Dedifferentiated amniotic fluid mesenchymal stem cell (primary cell): ENCODE measurements around the gene SPPL2A.

Source experiments
- DNase-seq: peaks from one replicate; pipeline ENCODE4 v3.0.0-alpha.2; 2016; ENCODE audit errors: extremely low spot score

Gene SPPL2A

DNA sequence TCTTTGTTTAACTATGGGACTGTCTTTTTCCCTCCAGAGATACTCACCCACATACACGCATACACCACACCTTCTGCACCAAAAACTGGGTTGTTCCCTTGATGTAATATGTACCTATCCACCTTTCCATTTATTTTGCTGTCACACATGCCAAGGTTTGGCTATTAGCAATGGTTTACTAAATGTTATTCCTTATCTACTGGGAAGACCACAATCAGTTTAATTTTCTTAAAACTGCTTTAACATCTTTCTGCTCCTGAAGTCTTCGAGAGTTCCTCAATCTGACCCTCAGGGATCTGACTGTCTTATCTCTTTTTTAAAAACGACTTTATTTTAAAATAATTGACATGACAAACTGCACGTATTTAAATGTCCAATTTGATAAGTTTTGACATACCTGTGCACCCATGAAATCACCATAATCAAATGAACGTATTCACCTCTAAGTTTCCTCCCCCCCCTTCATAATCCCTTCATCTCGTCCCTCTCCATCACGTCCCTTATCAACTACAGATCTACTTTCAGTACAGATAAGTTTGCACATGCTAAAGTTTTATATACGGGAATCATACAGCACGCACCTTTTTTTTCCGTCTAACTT lies 78.1 kb downstream of the SPPL2A start:
- DNase-seq = no peak

DNA sequence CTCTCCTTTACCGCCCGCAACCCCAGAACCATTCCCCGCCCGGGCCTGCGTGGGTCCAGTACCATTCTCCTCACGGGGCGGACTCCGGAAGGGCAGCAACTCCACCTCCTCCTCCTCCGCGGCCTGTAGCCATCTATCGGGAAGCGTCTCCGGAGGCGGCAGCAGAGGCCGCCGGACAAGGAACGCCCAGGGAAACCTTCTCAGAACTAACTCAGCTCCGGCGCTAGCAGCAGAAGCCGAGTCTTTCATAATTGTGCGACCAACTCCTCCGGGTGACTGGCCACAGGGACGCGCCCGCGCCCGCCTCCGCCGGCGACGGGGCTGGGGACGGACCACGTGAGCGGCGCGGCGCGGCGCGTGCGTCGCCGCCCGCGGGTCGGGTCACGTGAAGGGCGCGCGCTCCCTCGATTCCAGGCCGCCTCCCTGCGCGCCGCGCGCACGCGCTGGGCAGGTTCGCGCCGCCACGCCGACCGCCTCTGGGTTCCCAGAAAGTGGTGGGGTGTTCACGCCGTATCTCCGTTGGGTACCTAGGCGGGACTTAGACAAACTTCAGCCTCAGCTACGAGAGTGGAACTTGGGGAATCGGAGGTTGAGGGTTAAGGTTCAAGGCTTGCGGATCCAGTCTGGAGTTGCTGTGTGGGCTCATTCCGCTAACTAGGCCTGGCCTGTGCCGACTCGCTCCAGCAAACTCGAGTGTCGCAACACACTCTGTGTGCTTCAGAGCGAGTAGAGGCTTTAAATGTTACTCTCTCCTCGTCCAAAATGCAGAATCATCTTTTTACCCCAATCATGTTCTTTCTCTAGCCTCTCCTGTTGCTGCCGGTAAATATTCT lies 78.8 kb downstream of the SPPL2A start, which contains the start of gene TRPM7:
Gene TRPM7, minus strand, starts transcription at position 329 of the 833 bp plus-strand sequence. Its CDS starts 264 bp downstream, at position 65.
- DNase-seq = peak; percentile 64

DNA sequence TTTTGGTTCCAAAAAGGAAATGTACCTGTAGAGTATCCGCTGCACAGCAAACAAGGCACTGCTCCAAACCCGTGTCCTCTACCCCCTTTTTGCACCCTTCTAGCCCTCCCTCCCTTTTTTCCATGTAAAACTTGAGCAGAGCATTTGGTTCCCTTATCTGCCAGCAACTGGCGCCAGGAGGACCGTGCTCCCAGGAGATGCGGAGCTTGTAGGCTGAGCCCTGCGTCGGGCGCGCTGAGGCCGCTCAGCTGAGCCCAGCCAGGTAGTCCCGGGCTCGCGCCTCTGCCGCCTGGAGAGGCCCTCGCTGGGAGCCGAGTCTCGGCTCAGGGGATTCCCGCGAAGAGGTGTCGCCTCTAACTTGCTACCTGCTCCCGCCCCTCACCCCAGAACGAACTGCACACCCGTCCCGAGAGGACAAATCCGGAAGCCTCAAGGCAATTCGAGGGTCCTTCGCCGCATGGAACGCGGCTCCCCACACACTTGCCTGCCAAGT lies 79.5 kb downstream of the SPPL2A start:
- peak; percentile 41 for DNase-seq

DNA sequence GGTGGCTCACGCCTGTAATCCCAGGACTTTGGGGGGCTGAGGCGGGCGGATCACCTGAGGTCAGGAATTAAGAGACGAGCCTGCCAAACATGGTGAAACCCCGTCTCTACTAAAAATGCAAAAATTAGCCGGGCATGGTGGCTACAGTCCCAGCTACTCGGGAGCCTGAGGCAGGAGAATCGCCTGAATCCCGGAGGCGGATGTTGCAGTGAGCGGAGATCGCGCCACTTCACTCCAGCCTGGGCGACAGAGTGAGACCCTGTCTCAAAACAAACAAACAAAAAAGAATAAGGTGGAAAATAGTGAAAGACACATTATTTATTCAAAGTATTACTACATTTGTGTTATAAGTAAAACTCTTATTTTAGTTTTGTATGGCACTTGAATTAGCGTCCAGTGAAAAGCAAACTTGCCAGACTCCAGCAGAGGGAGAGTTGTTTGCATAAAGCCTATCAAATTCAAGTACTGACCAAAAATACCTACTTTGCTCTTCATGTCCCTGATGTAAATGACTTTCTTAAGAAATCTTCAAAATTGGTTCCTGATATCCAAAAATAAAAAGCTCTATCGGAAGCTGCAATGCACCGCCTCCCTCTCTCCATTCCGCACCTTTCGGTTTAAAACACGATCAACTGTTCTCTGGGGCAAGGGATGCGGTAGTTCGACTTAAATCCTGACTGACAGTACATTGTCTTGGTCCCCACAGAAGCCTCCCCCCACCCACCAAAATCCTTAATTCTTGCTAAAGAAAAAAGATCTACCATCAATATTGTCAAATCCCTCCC lies 80.1 kb downstream of the SPPL2A start:
- peak; percentile 26 for DNase-seq

DNA sequence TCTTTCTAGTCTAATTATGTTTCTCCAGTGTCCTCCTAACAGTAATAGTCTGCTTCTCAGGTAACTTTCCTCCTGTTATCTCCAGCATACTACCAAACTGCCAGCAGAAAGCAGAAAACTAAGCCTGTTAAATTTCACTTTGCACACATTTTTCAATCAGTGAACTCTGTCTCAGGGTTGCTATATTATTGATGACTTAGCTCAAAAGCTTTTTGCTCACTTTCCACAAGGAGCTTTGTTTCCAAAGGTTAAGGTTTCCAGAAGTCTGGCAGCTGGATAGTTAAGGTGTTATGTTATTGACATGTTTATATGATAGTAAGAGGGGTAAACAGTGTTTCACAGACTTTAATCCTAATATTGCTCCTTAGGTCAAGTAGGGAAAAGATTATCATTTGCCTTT lies 84.0 kb downstream of the SPPL2A start:
- no peak for DNase-seq

DNA sequence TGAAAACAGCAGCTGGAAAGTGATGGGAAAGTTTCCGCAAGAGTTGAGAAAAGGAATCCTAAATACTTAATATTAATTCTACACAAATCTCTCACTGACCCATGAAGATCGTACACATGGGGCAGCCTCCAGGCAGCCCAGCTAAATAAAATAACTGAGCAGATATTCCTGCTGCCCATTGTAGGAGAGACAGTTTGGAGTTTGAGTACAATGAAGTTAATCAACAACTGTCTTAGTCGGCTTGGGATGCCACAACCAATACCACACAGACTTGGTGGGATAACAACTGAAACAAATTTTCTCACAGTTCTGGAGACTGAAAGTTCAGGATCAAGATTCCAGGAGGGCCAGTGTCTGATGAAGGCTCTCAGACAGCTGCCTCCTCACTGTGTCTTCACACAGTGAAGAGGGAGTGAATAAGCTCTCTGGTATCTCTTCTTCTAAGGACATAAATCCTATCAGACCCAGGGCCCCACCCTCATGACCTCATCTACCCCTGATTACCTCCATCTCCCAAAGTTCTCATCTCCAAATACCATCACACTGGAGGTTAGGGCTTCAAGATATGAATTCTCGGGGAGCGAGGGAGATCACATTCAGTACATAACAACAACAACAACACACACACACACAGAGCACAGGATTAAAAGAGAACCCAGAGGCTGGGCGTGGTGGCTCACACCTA lies 88.6 kb downstream of the SPPL2A start:
- DNase-seq = no peak

DNA sequence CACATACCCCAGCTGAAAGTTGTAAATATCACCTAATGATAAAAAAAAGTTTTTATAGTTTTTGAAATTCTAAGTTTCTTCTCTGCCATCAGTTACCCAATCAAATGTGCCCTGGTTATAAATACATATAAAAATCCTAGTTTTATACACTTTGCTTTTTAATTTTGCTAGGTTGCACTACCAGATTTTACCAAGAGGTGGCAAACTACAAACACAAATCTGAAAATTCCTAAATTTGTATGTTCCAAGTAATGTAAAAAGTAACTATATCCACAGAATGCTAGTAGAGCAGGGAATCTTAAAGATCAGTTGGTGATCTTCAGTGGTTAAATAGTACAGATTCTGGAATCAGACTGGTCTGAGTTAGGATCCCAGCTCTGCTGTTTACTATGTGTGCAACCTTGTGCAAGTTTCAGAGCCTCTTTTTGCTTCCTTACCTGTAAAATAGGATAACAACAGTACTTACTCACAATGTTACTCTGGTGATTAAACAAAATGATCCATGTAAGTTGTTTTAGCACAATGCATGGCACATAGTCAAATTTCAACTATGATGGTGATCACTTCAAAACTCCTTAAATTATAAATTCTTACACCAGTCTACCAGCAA lies 89.9 kb downstream of the SPPL2A start:
- peak; percentile 75 for DNase-seq

DNA sequence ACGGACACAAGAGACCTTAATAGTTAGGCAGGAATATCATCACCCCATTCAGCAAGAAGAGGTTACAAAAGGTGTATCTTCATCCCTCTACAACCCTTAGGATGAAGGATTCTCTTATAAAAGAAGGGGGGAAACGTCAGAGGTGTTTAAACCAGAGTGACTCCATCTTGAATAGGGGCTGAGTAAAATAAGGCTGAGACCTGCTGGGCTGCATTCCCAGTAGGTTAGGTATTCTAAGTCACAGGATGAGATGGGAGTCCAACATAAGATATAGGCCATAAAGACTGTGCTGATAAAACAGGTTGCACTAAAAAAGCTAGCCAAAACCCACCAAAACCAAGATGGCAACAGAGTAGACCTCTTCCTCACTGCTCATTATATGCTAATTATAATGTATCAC lies 95.4 kb downstream of the SPPL2A start:
- no peak for DNase-seq

DNA sequence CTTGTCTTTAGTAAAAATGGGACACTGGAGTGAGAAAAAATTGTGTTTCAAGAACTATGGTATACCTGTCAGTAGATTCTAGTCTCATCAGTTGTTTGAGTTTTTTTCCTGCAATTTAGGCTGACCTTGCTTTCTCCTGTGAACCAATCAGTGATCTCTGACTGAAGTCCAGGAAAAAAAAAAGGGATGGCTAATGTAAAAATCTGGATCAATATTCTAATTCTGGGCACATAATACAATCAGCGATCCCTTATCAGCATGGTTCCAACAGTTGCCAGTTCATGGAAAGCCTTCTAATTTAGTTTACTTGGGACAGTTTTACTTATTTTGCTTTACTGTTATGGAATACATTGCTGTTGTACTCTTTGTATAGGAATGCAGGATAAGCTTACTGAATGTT lies 95.9 kb downstream of the SPPL2A start:
- no peak for DNase-seq

DNA sequence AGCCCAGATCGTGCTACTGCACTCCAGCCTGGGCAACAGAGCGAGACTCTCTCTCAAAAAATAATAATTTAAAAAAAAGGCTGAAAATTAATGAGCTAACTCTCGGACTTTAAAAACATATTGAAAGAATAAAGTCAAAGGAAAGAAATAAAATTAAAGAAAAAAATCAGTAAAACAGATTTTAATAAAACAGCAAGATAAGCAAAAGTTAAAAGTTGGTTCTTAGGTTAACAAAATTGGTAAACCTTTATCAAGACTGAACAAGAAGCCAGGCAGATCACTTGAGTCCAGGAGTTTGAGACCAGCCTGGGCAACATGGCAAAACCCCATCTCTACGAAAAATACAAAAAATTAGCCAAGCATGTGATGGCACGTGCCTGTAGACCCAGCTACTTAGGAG lies 99.6 kb downstream of the SPPL2A start:
- DNase-seq = no peak

DNA sequence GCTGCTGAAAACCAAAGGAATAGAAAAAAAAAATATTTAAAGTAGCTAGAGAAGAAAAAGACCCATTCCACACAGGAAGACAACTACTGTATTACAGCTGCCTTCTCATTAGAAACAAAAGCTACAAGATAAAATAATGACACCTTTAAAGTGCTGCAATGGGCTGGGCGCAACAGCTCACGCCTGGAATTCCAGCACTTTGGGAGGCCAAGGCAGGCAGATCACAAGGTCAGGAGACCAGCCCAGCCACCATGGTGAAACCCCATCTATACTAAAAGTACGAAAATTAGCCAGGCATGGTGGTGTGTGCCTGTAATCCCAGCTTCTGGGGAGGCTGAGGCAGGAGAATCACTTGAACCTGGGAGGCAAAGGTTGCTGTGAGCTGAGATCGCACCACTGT lies 110.0 kb downstream of the SPPL2A start:
- no peak for DNase-seq

DNA sequence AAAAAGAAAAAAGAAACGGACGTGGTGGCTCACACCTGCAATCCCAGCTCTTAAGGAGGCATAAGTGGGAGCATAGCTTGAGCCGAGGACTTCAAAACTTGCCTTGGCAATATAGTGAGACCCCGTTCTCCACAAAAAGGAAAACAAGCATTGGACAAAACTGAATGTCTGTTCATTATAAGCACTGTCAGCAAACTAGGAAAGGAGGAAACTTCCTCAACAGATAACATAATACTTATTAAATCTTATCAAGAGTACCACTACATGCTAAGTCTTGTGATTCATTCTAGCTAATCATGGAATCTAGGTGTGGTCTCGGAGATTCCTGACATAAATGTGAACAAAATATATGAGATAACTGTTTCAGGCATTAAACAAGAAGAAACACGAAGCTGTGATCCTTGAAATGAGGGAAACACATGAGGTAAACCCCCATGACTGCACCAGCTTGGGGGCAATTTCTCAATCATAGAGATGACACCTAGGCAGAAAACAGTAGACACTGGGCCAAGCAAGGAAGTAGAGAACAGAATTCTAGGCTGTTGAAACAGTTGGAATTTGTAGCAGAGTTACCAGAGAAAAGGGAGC lies 112.3 kb downstream of the SPPL2A start:
- no peak for DNase-seq

DNA sequence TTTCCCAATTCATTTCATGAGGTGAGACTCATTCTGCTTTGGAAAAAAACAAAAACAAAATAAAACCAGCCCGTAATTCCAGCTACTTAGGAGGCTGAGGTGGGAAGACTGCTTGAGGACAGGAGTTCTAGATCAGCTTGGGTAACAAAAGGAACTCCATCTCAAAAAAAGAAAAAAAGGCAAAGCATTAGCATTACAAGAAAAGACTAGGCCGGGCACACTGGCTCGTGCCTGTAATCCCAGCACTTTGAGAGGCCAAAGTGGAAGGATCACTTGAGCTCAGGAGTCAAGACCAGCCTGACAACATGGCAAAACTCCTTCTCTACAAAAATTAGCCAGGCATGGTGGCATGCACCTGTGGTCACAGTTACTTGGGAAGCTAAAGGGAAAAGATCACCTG lies 112.8 kb downstream of the SPPL2A start:
- no peak for DNase-seq
